ENCODE data around the gene SARDH. TPM values are rescaled to one million over a fixed set of nuclear protein-coding genes. Genes with fewer than 3 reads are reported as not detected.

The SARDH gene
- total RNA-seq, 1 donor from 2014 or later, result 6.8 TPM

DNA sequence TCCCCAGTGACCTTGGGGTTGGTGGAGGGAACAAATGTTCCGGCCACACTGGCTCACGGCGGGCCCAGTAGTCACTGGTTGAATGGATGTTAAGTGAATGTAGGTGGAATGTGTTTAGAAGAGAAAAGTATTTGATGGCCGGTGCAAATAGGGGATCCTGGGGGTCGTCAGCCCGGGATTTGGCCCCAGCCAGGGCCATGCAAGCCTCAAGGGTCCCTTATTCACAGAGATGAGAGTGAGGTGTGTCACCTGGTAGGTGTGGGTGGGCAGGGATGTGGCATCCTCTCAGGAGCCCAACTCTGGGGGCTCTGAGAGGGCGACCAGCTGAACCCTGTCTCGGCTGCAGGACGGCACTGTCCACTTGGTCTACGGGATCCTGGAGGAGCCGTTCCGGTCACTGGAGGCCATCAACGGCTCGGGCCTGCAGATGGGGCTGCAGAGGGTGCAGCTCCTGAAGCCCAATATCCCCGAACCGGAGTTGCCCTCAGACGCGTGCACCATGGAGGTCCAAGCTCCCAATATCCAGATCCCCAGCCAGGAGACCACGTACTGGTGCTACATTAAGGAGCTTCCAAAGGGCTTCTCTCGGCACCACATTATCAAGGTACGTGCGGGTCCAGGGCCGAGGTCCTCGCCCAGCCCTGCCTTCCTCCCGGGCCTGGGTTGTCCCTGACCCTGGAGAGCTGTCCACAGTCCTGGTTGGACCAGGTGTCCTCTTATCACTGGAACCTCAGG is 96.1 kb downstream of the SARDH start:
- Mint-ChIP-seq H3K27me3 (peaks cover 21% of the 10 kb centered on the region), H3K27ac (no peak overlapping the region), H3K9me3 (no peaks in the 10 kb centered on the region), H3K4me1 (ENCODE audit: unreplicated experiment) (peaks cover 11% of the 10 kb centered on the region), H3K36me3 (no peaks in the 10 kb centered on the region), H3K4me3 (no peak overlapping the region)
- TF ChIP-seq, protein P1, sequence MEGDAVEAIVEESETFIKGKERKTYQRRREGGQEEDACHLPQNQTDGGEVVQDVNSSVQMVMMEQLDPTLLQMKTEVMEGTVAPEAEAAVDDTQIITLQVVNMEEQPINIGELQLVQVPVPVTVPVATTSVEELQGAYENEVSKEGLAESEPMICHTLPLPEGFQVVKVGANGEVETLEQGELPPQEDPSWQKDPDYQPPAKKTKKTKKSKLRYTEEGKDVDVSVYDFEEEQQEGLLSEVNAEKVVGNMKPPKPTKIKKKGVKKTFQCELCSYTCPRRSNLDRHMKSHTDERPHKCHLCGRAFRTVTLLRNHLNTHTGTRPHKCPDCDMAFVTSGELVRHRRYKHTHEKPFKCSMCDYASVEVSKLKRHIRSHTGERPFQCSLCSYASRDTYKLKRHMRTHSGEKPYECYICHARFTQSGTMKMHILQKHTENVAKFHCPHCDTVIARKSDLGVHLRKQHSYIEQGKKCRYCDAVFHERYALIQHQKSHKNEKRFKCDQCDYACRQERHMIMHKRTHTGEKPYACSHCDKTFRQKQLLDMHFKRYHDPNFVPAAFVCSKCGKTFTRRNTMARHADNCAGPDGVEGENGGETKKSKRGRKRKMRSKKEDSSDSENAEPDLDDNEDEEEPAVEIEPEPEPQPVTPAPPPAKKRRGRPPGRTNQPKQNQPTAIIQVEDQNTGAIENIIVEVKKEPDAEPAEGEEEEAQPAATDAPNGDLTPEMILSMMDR (conservative IDR thresholded peaks at IDR 0.05), result no peak
- no peak for DNase-seq (ENCODE audit: extremely low spot score, unreplicated experiment)

DNA sequence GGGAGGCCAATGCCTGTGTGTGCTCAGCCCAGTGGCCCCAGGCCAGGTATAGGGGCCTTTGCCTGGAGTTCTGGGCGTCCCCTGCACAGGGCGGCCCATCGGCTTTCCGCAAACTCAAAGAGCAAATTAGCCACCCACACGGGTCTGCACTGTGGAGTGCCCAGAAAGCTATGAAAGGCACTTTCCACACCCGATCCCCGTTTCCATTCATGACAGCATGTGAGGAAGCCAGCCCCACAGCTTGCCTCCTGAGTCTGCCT is 96.8 kb downstream of the SARDH start:
- peaks cover 24% of the 10 kb centered on the region for H3K27me3 Mint-ChIP-seq
- TF ChIP-seq, protein P1 (conservative IDR thresholded peaks at IDR 0.05), result no peak
- no peak overlapping the region for H3K4me3 Mint-ChIP-seq
- no peak overlapping the region for H3K27ac Mint-ChIP-seq
- H3K9me3 Mint-ChIP-seq, result no peaks in the 10 kb centered on the region
- no peak for DNase-seq (ENCODE audit: extremely low spot score, unreplicated experiment)
- H3K4me1 Mint-ChIP-seq (ENCODE audit: unreplicated experiment), result peaks cover 11% of the 10 kb centered on the region
- H3K36me3 Mint-ChIP-seq, result no peaks in the 10 kb centered on the region

DNA sequence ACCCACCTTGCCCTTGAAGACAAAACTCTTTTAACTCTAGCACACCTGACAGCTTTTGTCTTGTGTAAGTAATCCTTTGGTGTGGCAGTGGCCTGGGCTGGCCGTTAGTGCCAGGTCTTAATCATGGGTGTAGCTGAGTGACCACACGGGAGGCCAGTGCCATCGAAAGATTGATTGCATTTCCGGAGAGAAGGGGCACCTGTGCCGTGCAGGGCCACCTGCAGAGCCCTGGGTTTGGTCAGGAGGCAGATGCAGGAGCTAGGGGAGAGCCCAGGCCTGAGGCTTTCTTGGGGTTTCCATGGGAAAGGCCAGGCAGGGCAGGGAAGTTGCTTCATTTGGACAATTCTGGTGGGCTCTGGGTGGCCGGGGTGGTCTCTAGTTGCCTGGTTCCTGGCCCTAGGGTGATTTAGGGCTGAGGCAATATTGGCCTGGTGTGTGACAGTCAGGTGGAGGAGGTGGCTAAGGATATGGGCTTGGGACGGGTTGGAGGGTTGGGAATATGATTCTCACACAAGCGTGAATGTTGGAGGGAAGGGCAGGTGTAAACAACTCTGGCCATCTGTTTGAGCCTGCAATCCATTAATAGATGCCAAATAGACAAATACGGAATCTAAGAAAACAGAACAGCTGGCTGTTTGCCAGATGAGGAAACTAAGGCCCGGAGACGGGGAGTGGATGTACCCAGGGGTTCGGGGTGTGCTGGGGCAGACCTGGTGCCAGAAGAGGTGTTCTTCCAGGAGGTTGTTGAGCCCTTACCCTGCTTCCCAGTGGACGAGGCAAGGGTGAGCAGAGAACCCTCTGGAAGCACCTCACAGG is 97.4 kb downstream of the SARDH start:
- peaks cover 22% of the 10 kb centered on the region for H3K27me3 Mint-ChIP-seq
- no peaks in the 10 kb centered on the region for H3K36me3 Mint-ChIP-seq
- TF ChIP-seq, protein P1 (conservative IDR thresholded peaks at IDR 0.05), result no peak
- H3K4me3 Mint-ChIP-seq, result no peak overlapping the region
- DNase-seq (ENCODE audit: extremely low spot score, unreplicated experiment), result no peak
- H3K9me3 Mint-ChIP-seq, result no peaks in the 10 kb centered on the region
- no peak overlapping the region for H3K27ac Mint-ChIP-seq
- peaks cover 11% of the 10 kb centered on the region for H3K4me1 Mint-ChIP-seq (ENCODE audit: unreplicated experiment)

DNA sequence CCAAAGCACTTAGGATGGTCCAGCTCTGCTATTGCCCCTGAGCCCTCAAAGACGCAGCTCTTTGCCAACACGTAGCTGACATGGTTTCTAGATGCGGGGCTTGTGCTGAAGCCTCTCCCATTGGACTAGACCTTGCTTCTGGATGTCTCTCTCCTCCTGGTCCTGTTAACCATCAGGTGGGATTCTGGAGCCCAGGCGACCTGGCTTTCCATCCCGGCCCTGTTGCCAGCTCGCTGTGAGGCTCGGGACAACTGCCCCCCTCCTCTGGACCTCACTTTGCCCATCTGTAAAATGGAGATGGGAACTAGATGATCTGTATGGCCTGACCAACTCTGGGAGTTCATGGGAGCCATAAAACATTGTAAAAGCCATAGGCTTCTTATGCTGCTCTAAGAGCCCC is 98.0 kb downstream of the SARDH start:
- no peak overlapping the region for H3K4me3 Mint-ChIP-seq
- H3K27me3 Mint-ChIP-seq, result peaks cover 18% of the 10 kb centered on the region
- H3K9me3 Mint-ChIP-seq, result no peaks in the 10 kb centered on the region
- peaks cover 12% of the 10 kb centered on the region for H3K4me1 Mint-ChIP-seq (ENCODE audit: unreplicated experiment)
- TF ChIP-seq, protein P1 (conservative IDR thresholded peaks at IDR 0.05), result no peak
- H3K36me3 Mint-ChIP-seq, result no peaks in the 10 kb centered on the region
- no peak overlapping the region for H3K27ac Mint-ChIP-seq
- DNase-seq (ENCODE audit: extremely low spot score, unreplicated experiment), result no peak

DNA sequence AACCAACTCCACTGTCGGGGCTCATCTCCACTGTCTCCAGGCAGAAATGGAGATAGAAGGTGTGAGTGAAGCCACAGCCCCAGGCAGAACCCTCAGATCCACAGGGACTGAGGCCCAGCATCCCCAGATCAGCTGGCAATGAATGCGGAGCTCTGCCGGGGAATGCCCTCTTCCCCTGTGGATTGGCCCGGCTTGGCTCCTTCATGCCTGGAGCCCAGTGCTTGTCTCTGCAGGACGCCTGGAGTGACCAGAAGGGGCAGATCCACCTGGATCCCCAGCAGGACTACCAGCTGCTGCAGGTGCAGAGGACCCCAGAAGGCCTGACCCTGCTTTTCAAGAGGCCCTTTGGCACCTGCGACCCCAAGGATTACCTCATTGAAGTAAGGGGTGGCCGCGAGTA is 98.5 kb downstream of the SARDH start:
- TF ChIP-seq, protein P1 (conservative IDR thresholded peaks at IDR 0.05), result no peak
- H3K36me3 Mint-ChIP-seq, result no peaks in the 10 kb centered on the region
- H3K4me3 Mint-ChIP-seq, result no peak overlapping the region
- peaks cover 22% of the 10 kb centered on the region for H3K27me3 Mint-ChIP-seq
- no peak for DNase-seq (ENCODE audit: extremely low spot score, unreplicated experiment)
- H3K4me1 Mint-ChIP-seq (ENCODE audit: unreplicated experiment), result peaks cover 16% of the 10 kb centered on the region
- no peaks in the 10 kb centered on the region for H3K9me3 Mint-ChIP-seq
- no peak overlapping the region for H3K27ac Mint-ChIP-seq

All from type B pancreatic cell (in vitro differentiated cells).